HEK293T (cell line): ENCODE measurements around the gene CCL11.

Experiments
- FOXK2 ChIP-seq: fragments of 450-650 bp; IDR thresholded peaks from 2 replicates; pipeline ENCODE4 v1.6.1; 2016; ENCODE audit warnings: mild to moderate bottlenecking
- FOXM1 ChIP-seq: fragments of 450-650 bp; IDR thresholded peaks from 2 replicates; pipeline ENCODE4 v1.6.1; 2017; ENCODE audit warnings: mild to moderate bottlenecking, borderline replicate concordance
- SP1 ChIP-seq: fragments of 450-650 bp; IDR thresholded peaks from 2 replicates; pipeline ENCODE4 v1.6.1; 2017
- SUZ12 ChIP-seq: fragments of 450-650 bp; IDR thresholded peaks from 2 replicates; pipeline ENCODE4 v1.6.1; 2016; ENCODE audit warnings: mild to moderate bottlenecking
- TARDBP ChIP-seq: fragments of 450-650 bp; IDR thresholded peaks from 2 replicates; pipeline ENCODE4 v1.6.1; 2016
- ZNF384 ChIP-seq: fragments of 450-650 bp; IDR thresholded peaks from 2 replicates; pipeline ENCODE4 v1.6.1; 2016

- no peak for TF ChIP-seq FOXM1
- TF ChIP-seq TARDBP = no peak
- no peak for TF ChIP-seq FOXK2
- no peak for TF ChIP-seq SUZ12
- TF ChIP-seq ZNF384 = no peak
- TF ChIP-seq SP1 = no peak
These were observed 36.5 kb upstream of the CCL11 start for GRCh38 chr17:34249061-34249460.
